Pulmonary artery endothelial cell (primary cell): ENCODE data around the gene SYNPO2. TPM values are rescaled to one million over a fixed set of nuclear protein-coding genes. Genes with fewer than 3 reads are reported as not detected.
"Not testable (repeated sequence)": the region's sequence is repeated elsewhere in the genome, so short reads cannot be mapped to it uniquely, and the experiment has no call there.

Source experiments
- DNase-seq: peaks from one replicate; pipeline ENCODE4 v3.0.0-alpha.2; 2011; ENCODE audit warnings: low read depth, low spot score
- total RNA-seq: library from RNA; depleted of rRNA; stranded (reverse); fragments of >200 nt; gene quantifications from 2 replicates; pipeline ENCODE4 v1.2.3, GENCODE V29; 2014

Gene SYNPO2
- total RNA-seq = 0.13 and 0.18 TPM in 2 replicates

GRCh38 chr4:118888666-118889311 lies at the start of gene SYNPO2:
Gene SYNPO2 (plus strand): TSS chr4:118888854. CDS start chr4:118889037, 183 bp downstream.
- DNase-seq = no peak

- no peak for DNase-seq
Observed at GRCh38 chr4:118839221-118839927, 49.3 kb upstream of the SYNPO2 start.

GRCh38 chr4:118842055-118842454 lies 46.6 kb upstream of the SYNPO2 start:
- DNase-seq = no peak

- DNase-seq = no peak
Observed at GRCh38 chr4:118843237-118843636, 45.4 kb upstream of the SYNPO2 start.

GRCh38 chr4:118845552-118846050 lies 43.1 kb upstream of the SYNPO2 start:
- DNase-seq = no peak

- DNase-seq = no peak
Observed at GRCh38 chr4:118846979-118847378, 41.7 kb upstream of the SYNPO2 start.

GRCh38 chr4:118848242-118848641 lies 40.4 kb upstream of the SYNPO2 start:
- DNase-seq = no peak

GRCh38 chr4:118848901-118849300 lies 39.8 kb upstream of the SYNPO2 start:
- no peak for DNase-seq

GRCh38 chr4:118849867-118850487 lies 38.7 kb upstream of the SYNPO2 start:
- DNase-seq = no peak

- no peak for DNase-seq
Observed at GRCh38 chr4:118850488-118851173, 38.0 kb upstream of the SYNPO2 start.

GRCh38 chr4:118857760-118858159 lies 30.9 kb upstream of the SYNPO2 start:
- no peak for DNase-seq

- DNase-seq = no peak
Observed at GRCh38 chr4:118858779-118859178, 29.9 kb upstream of the SYNPO2 start.

GRCh38 chr4:118865091-118865708 lies 23.5 kb upstream of the SYNPO2 start:
- no peak for DNase-seq

GRCh38 chr4:118866442-118866841 lies 22.2 kb upstream of the SYNPO2 start:
- no peak for DNase-seq

GRCh38 chr4:118867311-118868067 lies 21.2 kb upstream of the SYNPO2 start:
- DNase-seq = no peak

GRCh38 chr4:118869808-118870342 lies 18.8 kb upstream of the SYNPO2 start:
- no peak for DNase-seq

GRCh38 chr4:118872181-118872580 lies 16.5 kb upstream of the SYNPO2 start:
- DNase-seq = no peak

GRCh38 chr4:118877797-118878196 lies 10.9 kb upstream of the SYNPO2 start:
- no peak for DNase-seq

GRCh38 chr4:118878507-118878906 lies 10.1 kb upstream of the SYNPO2 start:
- not testable (repeated sequence) for DNase-seq

GRCh38 chr4:118879409-118879808 lies 9.2 kb upstream of the SYNPO2 start:
- DNase-seq = no peak
